Frontal cortex (tissue), 4 donors: ENCODE data around the gene LHFPL3. TPM values are rescaled to one million over a fixed set of nuclear protein-coding genes. Genes with fewer than 3 reads are reported as not detected.

Experiments
- DNase-seq, 2 donors: peaks; one replicate each; pipeline ENCODE4 v3.0.0; 2012; ENCODE audit warnings: low spot score in 2 of 2
- FAIRE-seq: peaks from 2 replicates; lab custom pipeline; 2012; peaks lifted over from hg19 to GRCh38; lab: Jason Lieb, UNC
- total RNA-seq: library from RNA; depleted of rRNA; stranded (reverse); fragments of >200 nt; gene quantifications from one replicate; pipeline ENCODE4 v1.2.3, GENCODE V29; 2014
- donor health status: control.
- donor health status: control.
- donor health status: control.

Gene LHFPL3
- total RNA-seq, 1 donor from 2014 or later: 24.1 TPM

DNA sequence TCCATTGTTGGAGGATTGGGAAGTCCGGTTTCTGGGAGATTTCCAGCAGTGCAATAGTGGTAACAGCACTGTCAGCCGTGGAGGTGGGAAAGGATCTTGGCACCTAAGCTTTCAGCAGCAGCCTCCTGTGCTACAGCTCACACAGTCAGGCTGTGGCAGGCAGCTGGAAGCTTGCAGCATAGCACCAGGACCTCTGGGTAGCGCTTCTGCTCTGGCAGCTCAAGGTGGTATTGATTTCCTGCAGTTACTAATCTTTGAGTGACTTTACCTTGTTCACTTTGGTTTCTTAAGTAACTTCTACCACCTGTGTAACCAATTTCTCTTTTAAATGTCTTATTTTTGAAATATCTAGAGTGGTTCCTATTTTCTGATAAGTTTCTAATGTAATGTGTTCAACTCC is 130.5 kb downstream of the LHFPL3 start:
- DNase-seq (no peak), FAIRE-seq (no peak)

DNA sequence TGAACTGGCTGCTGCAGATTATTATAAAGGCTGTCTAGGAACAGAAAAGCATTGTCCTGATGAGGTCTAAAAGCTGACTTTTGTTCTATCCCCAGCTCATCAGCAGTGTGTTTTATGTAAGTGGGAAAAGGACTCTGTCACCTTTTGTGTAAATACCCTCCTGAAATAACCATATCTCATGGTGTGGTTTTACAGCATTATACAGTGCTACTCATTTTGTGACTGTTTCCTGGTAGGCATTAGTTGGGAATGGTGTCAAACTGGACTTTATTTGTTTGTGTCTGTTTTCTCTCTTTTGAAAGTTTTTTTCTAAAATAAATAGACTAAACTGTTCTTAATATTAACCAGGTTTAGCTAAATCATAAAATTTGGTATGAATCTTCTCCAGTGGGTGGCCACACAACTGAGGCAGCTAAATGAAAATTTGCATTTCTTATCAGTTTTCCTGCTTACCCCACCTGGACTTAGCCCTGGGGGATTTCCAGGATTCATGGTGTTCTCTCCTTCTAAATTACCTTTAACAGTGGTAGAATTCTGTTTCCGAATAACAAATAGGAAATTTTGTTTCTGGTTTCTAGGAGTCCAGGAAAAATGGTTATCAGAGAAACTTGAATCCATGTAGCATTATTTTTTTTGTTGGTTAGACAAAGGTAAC is 140.9 kb downstream of the LHFPL3 start:
- no peak for FAIRE-seq
- no peak for DNase-seq

DNA sequence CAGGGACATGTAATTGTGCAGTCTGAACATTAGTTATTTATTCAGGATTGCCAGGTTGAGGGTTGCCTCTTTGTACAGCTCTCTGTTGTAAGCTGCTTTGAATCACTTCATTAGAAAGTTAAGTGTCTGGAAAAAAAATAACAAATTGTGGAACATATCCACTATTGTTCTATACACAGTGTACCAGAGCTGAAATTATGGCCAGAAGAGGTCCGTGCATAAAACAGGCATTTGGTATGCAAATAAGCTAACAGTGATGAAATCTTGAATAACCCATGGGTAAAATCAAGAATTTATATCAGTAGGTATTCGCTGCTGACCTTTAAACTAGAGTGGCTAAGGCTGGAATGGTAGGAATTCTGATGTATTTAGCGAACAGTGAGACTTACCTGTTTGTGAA is 152.1 kb downstream of the LHFPL3 start:
- FAIRE-seq (no peak), DNase-seq (no peak)

DNA sequence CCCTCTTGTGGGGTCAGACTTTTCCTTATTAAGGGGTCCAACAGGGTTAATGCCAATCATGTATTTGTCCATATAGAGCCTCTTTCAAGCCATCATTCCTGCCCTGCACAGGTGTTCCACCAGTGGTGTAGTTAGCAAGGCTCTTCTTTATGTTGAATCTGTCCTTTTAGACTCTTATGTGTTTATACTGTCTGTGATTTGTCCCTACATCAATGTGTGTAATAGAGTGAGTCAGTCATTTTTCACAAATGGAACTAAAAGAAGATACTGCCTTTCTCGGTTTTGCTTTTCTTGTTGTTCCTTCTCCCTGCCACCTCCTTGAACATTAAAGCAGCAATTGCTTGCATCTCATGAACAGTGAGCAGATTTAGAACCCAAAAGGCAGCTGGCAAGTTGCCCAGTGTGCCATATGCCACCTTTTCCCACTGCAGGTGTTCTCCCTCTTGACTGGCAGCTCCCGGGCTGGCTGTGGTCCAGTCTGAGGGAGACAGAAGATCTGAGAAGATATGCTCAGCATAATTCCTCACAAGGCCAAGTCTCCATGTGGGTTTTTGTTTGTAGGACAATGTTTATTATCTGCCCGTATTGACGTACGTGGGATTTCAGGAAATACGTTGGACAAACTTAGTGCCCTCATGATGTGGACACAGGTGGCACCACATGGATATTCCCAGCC is 154.1 kb downstream of the LHFPL3 start:
- DNase-seq (no peak), FAIRE-seq (no peak)

DNA sequence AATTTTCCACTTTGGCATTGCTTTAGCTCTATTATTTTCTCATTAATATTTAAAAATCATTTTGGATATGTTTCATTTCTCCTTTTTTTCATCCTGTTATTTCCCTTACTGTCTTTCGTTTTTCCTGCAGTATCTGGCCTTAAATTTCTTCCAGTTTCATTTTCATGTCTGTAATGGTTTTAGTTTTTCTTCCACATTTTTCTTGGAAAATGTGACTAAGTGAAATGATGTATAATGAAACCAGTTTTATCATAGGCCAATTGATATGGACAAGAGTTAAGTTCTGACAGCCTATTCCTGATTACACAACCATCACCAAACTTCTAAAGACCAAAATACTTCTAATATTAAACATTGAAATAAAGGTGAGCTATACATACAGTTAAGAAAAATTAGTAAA is 158.5 kb downstream of the LHFPL3 start:
- DNase-seq: no peak
- no peak for FAIRE-seq

DNA sequence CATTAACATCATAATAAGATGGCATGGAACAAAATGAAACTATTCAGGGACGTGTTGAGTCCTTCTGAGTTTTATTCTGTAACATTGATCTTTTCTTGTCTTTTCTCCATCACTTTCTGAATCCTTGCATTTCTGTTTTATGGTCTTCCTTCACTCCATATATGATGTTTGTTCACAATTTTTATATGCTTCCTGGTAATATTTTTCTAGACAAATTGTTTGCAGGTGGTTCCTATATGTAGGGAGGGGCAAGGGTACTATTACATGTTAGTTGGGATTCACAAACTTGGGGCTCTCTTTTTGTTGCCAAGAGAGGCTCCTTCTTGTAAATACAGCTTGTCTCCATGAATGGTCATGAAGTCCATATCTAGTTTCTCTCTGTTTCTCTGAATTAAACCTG is 159.2 kb downstream of the LHFPL3 start:
- DNase-seq: no peak
- FAIRE-seq: no peak

DNA sequence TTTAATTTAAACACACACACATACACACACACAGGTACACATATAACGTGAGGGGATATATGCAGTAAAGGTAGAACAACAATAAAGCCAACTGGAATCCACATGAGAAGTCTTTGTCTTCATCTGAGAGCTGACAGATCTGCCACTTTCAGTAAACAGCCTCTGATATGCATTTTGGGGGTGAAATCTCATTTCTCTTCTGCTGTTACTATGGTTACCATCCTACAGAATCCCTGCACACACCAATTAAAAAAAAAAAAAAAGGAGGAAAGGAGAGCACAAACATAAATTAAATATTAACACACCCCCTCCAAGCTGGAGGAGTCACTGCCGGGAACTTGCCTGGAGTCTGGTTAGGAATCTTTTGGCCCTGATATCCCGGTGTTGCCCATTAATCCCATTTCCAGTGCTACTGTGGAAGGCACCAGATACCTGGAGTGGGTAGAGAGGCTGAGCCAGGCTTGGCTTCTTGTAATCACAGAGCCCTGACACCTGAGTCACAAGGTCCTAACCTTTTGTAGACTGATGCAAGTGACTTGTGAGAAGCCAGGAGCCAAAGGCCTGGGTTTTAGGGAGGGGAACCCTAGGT is 169.1 kb downstream of the LHFPL3 start:
- FAIRE-seq: no peak
- DNase-seq: no peak

DNA sequence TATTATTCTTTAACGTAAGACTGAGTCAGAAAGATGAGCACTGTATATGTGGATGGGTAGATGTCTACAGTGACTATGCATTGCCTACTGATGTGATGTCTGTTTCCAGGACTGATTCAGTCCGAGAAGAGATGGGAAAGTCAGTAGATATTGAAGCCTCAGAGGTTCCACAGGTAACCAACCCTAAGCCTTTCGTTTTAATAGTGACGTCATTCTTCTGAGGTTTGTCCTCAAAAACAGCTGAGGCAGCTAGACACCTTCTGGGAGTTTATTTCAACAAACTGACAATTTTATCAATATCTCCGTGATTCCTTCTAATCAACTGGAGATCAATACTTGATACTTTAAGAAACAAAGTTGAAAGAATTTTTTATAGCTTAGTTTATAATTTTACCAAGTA is 171.6 kb downstream of the LHFPL3 start:
- FAIRE-seq: no peak
- DNase-seq: no peak

DNA sequence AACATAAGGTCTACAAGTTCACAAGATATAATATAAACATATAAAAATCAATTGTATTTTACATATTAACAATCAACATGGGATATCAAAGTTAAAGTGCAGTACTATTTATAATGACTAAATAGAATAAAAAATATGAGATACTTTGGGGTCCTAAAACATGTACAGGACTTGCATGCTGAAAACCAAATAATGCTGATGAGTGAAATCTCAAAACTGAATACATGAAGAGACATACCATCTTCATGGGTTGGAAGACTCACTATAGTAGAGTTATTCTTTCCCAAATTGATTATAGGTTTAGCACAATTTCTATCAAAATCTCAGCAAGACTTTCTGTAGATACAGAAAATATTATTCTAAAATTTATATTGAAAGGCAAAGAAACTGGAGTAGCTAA is 181.5 kb downstream of the LHFPL3 start:
- FAIRE-seq (no peak), DNase-seq (no peak)

DNA sequence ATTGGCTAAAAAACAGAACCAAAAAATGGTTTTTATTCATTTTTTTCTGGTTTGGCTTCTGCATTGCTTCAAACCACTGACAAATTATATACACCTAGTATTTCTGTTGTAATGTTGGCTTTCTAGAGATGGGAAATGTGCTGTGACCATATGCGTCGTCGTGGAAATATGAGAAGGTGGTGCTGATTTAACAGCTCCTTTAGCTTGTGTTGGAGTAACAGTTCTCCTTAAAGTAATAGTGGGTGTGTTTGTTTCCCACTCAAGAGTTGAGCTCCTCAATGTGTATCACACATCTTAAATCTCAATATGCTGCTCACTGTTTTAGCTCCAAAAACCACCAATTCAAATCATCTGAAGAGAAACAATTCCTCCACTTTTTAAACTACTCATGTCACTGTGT is 196.4 kb downstream of the LHFPL3 start:
- DNase-seq (no peak), FAIRE-seq (no peak)

DNA sequence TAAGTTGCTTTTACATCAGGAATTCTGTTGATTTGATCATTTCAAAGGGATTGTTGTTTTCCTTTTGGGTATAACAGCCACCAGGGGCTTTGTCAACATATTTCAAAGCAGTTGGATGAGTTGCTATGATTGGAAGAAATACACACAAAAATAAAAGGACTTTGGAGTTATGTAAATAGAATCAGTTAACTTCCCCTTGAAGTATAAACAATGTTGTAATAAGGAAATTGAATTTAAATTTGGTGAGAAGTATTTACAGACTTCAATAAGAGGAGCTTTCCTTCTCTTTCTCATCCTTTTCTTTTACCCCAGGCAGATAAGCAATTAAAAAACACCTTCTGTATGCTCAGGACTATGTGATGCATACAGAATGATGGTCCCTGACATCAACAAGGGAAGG is 199.7 kb downstream of the LHFPL3 start:
- no peak for FAIRE-seq

DNA sequence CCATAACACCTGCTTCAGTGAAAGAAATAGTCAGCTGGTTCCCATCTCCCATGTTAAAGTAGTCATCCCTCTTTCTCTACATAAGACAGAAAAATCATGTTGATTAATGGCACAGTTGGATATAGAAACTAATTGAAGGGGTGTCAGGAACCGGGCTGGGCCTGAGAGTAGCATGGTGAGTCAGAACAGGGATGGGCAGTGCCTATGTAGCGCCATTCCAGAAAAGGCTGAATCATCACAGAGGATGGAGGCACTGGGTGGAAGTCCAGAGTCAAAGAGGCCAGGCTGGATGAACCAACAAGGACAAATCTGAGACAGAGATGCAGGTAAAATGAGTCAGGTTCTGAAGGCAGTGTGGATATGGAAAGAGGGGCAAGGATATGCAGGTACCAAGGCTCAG is 201.2 kb downstream of the LHFPL3 start:
- FAIRE-seq (no peak), DNase-seq (no peak)

More for the DNA sequence above, 199.7 kb downstream of the LHFPL3 start:
- DNase-seq: no peak

DNA sequence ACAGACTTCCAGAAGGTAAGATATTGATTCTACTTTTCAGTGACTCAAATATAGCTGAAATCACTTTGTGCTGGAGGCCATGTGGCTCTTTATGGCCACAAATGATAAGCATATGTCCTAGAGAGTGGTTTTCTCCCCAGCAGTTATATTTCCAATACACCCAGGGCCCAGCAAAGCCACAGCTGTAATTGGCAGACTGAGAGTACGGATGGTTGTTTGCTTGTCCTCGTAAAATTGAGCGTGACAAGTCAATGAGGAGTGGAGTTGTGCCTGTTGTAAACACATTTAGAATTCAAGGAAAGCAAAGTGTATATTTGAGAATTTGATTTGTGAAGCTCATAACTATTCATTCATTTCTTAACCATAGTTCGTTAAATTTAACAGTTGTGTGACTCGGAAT is 201.8 kb downstream of the LHFPL3 start:
- no peak for DNase-seq
- FAIRE-seq: no peak

DNA sequence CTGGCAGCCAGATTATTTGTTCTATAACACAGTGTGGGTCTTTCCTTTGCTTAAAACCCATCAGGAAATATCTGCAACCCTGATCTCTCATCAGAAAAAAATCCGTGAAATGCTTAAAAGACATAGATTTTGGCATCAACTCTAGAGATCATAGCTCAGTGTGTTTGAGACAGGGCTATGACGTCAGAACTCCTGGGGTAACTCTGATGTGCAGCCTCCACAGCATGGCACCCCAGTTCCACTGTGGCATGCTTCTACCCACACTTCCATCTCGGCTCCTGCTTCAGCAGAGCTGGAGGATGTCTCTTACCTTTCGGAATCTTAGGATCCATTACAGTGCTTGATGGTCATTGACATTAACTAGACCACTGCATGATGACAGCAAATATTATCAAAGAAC is 205.7 kb downstream of the LHFPL3 start:
- DNase-seq (no peak), FAIRE-seq (no peak)

DNA sequence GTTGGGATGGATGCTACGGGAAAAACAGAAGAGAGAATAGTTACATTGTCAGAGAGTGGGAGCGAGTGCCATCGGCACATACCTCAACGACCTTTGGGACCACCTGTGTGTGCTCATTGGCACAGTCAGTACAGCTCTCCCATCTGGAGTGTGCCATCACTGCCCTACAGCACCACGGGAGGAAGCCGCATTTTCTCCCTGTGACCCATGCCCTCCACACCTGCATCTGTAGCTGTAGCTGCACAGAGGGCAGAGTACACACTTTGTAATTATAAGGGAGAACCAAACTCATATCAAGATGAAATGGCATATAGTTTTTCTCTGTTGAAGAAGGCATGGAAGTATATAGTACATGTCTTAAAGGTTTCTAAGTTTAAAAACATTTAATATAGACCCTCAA is 207.4 kb downstream of the LHFPL3 start:
- no peak for FAIRE-seq

DNA sequence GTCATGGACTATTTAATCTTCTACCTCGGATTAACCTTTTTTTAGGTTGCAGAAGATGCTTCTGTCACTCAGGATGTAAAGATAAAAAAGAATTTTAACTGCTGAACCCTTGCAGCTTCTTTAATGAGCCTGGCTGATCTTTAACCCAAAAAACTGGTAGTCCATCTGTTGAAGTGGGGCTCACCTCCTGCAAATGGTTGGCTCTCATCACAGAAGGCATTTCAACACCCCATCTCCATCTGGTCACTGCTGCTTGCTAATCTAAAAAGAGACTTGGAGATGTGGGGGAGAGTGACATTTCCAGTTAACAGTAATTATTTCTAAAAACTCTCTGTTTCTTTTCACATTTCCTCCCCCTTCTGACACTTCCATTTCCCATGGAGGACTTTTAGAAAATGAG is 208.6 kb downstream of the LHFPL3 start:
- DNase-seq: no peak
- FAIRE-seq: no peak

More for the DNA sequence above, 207.4 kb downstream of the LHFPL3 start:
- DNase-seq: no peak

DNA sequence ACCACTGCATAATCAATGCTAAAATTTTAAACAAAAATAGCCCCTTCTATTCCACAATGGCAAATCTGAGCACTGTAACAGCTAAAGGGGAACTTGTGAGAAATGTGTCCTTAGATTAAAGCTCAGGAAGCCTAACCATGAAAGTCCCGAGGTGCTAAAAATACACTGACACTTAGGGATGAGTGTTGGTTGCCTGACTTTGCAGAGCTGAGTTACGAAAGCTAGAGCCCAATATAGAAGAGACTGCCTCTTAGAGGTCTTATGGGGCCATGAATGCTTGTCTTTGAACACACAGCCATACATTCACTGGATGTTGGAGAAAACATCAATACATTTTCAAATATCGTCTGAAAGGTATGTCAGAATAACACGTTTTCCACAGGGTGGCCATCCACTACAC is 209.7 kb downstream of the LHFPL3 start:
- DNase-seq: no peak
- no peak for FAIRE-seq

DNA sequence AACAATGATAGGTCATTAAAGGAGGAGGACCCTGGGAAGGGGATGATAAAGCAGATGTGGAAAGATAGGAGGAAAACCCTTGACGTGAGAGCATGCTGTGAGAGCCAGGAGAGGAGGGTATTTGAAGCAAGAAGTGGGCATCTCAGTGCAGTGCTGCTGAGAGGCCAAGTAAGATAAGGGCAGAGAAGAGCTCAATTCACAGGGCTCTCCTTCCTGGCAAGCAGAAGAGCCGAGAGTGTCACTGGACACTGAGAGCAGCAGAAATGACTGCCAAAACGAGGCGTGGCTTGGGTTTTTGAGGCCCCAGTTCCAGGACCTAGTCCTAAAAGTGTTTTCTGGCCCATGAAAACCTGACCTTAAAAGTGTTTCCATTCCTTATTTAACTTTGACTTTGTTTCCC is 213.5 kb downstream of the LHFPL3 start:
- no peak for DNase-seq
- FAIRE-seq: no peak

DNA sequence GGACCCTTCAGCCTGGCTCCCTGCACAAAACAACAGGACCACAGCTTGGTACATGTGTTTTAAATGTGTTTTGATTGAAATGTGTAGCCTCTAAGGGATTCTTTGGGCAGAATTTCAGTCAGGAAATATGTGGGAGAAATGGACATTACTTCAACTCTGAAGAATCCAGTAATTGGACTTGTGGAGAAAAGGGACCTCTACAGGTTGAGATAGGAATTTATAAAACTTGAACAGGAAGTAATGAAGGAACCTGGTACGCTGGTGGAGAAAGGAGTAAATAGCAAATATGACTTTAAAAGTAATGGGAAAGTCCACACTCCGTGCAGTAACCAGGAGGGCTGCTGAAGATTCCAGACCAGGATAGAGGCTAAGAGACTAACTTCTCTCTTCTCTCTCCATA is 220.5 kb downstream of the LHFPL3 start:
- no peak for FAIRE-seq
- no peak for DNase-seq

DNA sequence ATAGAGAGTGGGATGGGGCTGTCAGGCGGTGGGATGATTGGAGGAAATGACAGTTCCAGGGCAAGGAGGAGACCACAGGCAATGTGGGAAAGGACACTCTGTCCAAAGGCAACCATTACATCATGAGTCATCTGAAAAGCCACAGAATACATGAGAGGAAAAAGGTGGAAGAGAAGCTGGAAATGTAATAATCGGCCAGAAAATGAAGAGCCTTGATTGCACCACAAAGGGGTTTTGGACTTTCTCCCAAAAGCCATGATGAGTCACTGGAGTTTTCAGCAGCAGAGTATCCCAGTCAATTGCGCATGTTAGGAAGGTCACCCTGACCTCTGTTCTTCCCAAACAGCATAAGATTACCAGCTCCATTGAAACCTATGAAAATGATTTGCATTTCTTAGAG is 222.0 kb downstream of the LHFPL3 start:
- no peak for FAIRE-seq
- DNase-seq: no peak

DNA sequence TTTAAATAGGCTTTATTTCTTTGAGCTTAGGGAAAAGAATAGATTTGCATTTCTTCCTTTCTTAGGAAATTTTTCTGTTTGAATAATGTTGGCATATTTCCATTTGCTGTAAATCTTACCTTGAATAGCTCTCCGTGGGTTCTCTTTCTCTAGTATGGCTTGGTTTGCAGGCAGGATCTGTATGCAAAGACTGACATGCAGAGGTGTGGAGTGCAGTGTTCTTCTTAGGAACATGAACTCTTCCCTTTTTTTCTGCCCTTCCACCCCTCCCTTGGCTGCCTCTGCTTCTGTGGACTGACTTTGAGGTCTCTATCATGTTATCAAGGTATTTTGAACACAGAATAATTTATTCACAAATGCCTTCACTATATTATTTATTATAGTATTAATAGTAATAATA is 222.8 kb downstream of the LHFPL3 start:
- FAIRE-seq (no peak), DNase-seq (no peak)

DNA sequence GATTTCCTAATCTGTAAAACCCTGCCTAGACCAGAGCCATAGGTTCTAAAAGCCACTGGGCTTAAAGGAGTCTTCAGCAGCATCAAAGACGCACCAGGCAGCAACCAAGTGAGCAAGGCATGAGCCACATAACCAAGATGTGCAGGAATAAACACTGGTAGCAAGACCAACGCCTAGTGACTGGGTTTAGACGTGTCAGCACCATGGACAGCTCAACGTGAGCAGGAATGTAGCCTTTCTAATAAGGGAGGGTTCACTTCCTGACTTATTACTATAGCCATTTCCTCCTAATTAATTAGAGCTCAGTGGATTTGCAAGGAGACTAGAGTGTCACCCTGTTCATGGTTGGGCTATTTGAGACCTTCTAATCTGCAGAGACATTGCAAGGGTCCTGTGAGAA is 223.7 kb downstream of the LHFPL3 start:
- DNase-seq (no peak), FAIRE-seq (no peak)
